Choroid plexus epithelial cell (primary cell): ENCODE measurements around the gene ZDHHC14.

Experiments
- DNase-seq: peaks from one replicate; pipeline ENCODE4 v3.0.0-alpha.2; 2010; ENCODE audit warnings: low read depth
- H3K4me3 ChIP-seq: 2 replicates; pipeline ENCODE4 v1.5.1; 2011; ENCODE audit warnings: low read depth, mild to moderate bottlenecking, control low read depth, low read length, moderate library complexity
- CTCF ChIP-seq: conservative IDR thresholded peaks from 2 replicates; pipeline ENCODE4 v1.5.1; 2011; ENCODE audit warnings: low read depth, mild to moderate bottlenecking, control low read depth, inconsistent platforms, low read length, moderate library complexity

Gene ZDHHC14

GRCh38 chr6:157710604-157711003 lies 329.6 kb downstream of the ZDHHC14 start:
- H3K4me3 ChIP-seq, result no peak overlapping the region
- DNase-seq, result peak; percentile 21
- TF ChIP-seq CTCF, result no peak

- H3K4me3 ChIP-seq, result no peak overlapping the region
- no peak for DNase-seq
- TF ChIP-seq CTCF, result no peak
Observed at GRCh38 chr6:157711060-157711459, 330.1 kb downstream of the ZDHHC14 start.

- TF ChIP-seq CTCF, result no peak
- H3K4me3 ChIP-seq, result no peak overlapping the region
- DNase-seq, result no peak
Observed at GRCh38 chr6:157712585-157713295, 331.8 kb downstream of the ZDHHC14 start.

- TF ChIP-seq CTCF, result no peak
- no peak for DNase-seq
- H3K4me3 ChIP-seq, result no peak overlapping the region
Observed at GRCh38 chr6:157713451-157714152, 332.6 kb downstream of the ZDHHC14 start.

- DNase-seq, result peak; percentile 23
- no peak for TF ChIP-seq CTCF
- no peak overlapping the region for H3K4me3 ChIP-seq
Observed at GRCh38 chr6:157714153-157714490, 333.1 kb downstream of the ZDHHC14 start.

GRCh38 chr6:157715728-157716164 lies 334.8 kb downstream of the ZDHHC14 start:
- peak; percentile 97 for DNase-seq
- no peak overlapping the region for H3K4me3 ChIP-seq
- no peak for TF ChIP-seq CTCF
